Kidney (tissue), 14 donors: Measurements from ENCODE around the gene MYT1. TPM values are rescaled to one million over a fixed set of nuclear protein-coding genes. Genes with fewer than 3 reads are reported as not detected.
"Not testable (repeated sequence)": the region's sequence is repeated elsewhere in the genome, so short reads cannot be mapped to it uniquely, and the experiment has no call there.

Experiments
- DNase-seq, 5 donors: peaks; one replicate each; pipeline ENCODE4 v3.0.0-alpha.2; 2013 to 2020
- FAIRE-seq: peaks from 2 replicates; lab custom pipeline; 2012; peaks lifted over from hg19 to GRCh38; lab: Jason Lieb, UNC
- H3K27ac ChIP-seq, 2 donors: one replicate each; pipeline ENCODE4 v1.7.0; 2013; ENCODE audit warnings: low read depth in 2 of 2, low read length in 2 of 2, inconsistent platforms in 1 of 2
- H3K27me3 ChIP-seq: one replicate; pipeline ENCODE4 v1.7.1; 2013; ENCODE audit warnings: low read length, inconsistent platforms; ENCODE audit not compliant: control insufficient read depth, insufficient read depth
- H3K36me3 ChIP-seq, 3 donors: one replicate each; pipeline versions ENCODE4 v1.7.0 to v1.7.1; 2013; ENCODE audit warnings: low read length in 3 of 3, control low read depth in 1 of 3, inconsistent platforms in 1 of 3; ENCODE audit not compliant: insufficient read depth in 3 of 3, control insufficient read depth in 2 of 3
- H3K4me1 ChIP-seq, 3 donors: one replicate each; pipeline versions ENCODE4 v1.7.0 to v1.7.1; 2013; ENCODE audit warnings: low read length in 3 of 3, inconsistent platforms in 1 of 3, low read depth in 1 of 3; ENCODE audit not compliant: control insufficient read depth in 2 of 3, insufficient read depth in 2 of 3
- H3K4me3 ChIP-seq, 3 donors: one replicate each; pipeline versions ENCODE4 v1.7.0 to v1.8.1; 2013; ENCODE audit warnings: low read length in 3 of 3, control low read depth in 1 of 3, inconsistent platforms in 1 of 3
- H3K9ac ChIP-seq, 3 donors: one replicate each; pipeline versions ENCODE4 v1.7.0 to v1.7.1; 2013; ENCODE audit warnings: low read length in 3 of 3, control low read depth in 1 of 3, inconsistent platforms in 1 of 3
- H3K9me3 ChIP-seq, 3 donors: one replicate each; pipeline versions ENCODE4 v1.7.0 to v1.7.1; 2013; ENCODE audit warnings: low read length in 3 of 3, control low read depth in 1 of 3, inconsistent platforms in 1 of 3; ENCODE audit not compliant: control insufficient read depth in 2 of 3, insufficient read depth in 1 of 3
- intact Hi-C: fragments of 100-400 bp; cut with DNase I; formaldehyde crosslinking; loops from one replicate; pipeline ENCODE4 v1.11.1; 2022
- polyA plus RNA-seq: library from polyadenylated mRNA; stranded (reverse); fragments of 350-450 nt; fragmentation: Illumina TruSeq; extraction: RNeasy Lipid Tissue Mini Kit (QIAGEN cat#74804); gene quantifications from one replicate; pipeline ENCODE4 v1.2.3, GENCODE V29; 2014; ENCODE audit warnings: low read depth, low replicate concordance; ENCODE audit not compliant: insufficient read depth
- total RNA-seq: library from RNA; stranded (reverse); fragmentation: NEBNext Ultra II Directional; extraction: Animal tissue kit (Norgen Biotek cat#: 25700); gene quantifications from one replicate; pipeline ENCODE4 v1.2.1, GENCODE V29; 2021
- TF ChIP-seq, protein P1 (sequence below): IDR thresholded peaks from 3 replicates; pipeline ENCODE4 v1.5.1; 2012; ENCODE audit warnings: mild to moderate bottlenecking, moderate library complexity, borderline replicate concordance; ENCODE audit not compliant: insufficient read depth; ENCODE audit errors: extremely low read depth
- donor health status: control.
- donor health status: control.
- donor health status: control.
- donor health status: control.
- donor health status: control.
- donor health status: DM: yes; HTN: yes; CAD: no.
- donor health status: Normal renal cell carcinoma (clear cell type).

MYT1 gene
- total and polyA plus RNA-seq, 2 donors from 2014 or later: not detected

DNA sequence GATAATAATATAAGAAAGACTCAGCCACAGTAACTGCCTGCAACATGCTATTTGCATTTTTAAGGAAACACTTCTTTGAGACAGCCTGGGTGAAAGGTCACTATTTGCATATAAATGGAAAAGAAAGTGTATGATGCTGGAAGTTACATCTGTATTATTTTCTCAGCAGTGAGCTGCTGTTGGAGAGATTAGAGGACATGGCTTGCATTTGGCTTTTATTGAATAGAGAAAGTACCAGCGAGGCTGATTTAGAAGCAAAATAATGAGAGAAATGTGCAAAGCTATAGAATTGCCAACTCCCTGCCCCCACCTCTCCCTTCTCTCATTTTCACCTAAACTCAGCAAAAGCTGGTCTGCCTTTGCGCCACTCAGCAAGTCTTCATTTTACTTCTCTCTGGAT is 12.7 kb downstream of the MYT1 start:
- intact Hi-C loops: no loop called here
- Histone ChIP-seq H3K27me3 (no peaks in the 10 kb centered on the region), H3K9ac (no peak overlapping the region), H3K27ac (no peak overlapping the region), H3K4me1 (no peaks in the 10 kb centered on the region), H3K36me3 (no peaks in the 10 kb centered on the region), H3K9me3 (no peaks in the 10 kb centered on the region), H3K4me3 (no peak overlapping the region)
- FAIRE-seq: no peak
- DNase-seq: no peak
- TF ChIP-seq, protein P1, sequence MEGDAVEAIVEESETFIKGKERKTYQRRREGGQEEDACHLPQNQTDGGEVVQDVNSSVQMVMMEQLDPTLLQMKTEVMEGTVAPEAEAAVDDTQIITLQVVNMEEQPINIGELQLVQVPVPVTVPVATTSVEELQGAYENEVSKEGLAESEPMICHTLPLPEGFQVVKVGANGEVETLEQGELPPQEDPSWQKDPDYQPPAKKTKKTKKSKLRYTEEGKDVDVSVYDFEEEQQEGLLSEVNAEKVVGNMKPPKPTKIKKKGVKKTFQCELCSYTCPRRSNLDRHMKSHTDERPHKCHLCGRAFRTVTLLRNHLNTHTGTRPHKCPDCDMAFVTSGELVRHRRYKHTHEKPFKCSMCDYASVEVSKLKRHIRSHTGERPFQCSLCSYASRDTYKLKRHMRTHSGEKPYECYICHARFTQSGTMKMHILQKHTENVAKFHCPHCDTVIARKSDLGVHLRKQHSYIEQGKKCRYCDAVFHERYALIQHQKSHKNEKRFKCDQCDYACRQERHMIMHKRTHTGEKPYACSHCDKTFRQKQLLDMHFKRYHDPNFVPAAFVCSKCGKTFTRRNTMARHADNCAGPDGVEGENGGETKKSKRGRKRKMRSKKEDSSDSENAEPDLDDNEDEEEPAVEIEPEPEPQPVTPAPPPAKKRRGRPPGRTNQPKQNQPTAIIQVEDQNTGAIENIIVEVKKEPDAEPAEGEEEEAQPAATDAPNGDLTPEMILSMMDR: no peak

- peak in 1 of 5 donors; percentile 33 for DNase-seq
- TF ChIP-seq, protein P1: no peak
- H3K4me1 ChIP-seq: no peaks in the 10 kb centered on the region
- no peak overlapping the region for H3K9ac ChIP-seq
- H3K27ac ChIP-seq: no peak overlapping the region
- no peaks in the 10 kb centered on the region for H3K27me3 ChIP-seq
- no peak overlapping the region for H3K4me3 ChIP-seq
- H3K36me3 ChIP-seq: no peaks in the 10 kb centered on the region
- H3K9me3 ChIP-seq: no peaks in the 10 kb centered on the region
- no peak for FAIRE-seq
- intact Hi-C loops: no loop called here
These were observed 13.1 kb downstream of the MYT1 start for GRCh38 chr20:64177384-64177783.

GRCh38 chr20:64177787-64178186 is 13.5 kb downstream of the MYT1 start:
- intact Hi-C loops: no loop called here
- FAIRE-seq (no peak), DNase-seq (peak in 1 of 5 donors; percentile 25)
- H3K9me3 ChIP-seq: no peaks in the 10 kb centered on the region
- H3K4me3 ChIP-seq: no peak overlapping the region
- no peak overlapping the region for H3K27ac ChIP-seq
- H3K4me1 ChIP-seq: no peaks in the 10 kb centered on the region
- H3K27me3 ChIP-seq: no peaks in the 10 kb centered on the region
- no peak overlapping the region for H3K9ac ChIP-seq
- no peaks in the 10 kb centered on the region for H3K36me3 ChIP-seq
- TF ChIP-seq, protein P1: no peak

DNA sequence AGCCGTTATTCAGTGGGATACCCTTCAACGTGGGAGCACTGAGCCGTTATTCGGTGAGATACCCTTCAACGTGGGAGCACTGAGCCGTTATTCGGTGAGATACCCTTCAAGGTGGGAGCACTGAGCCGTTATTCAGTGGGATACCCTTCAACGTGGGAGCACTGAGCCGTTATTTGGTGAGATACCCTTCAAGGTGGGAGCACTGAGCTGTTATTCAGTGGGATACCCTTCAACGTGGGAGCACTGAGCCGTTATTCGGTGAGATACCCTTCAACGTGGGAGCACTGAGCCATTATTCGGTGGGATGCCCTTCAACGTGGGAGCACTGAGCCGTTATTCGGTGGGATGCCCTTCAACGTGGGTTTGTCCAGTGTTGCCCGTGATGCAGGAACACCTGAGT is 14.7 kb downstream of the MYT1 start:
- H3K9ac ChIP-seq, H3K4me3 ChIP-seq, FAIRE-seq, H3K27me3 ChIP-seq, H3K36me3 ChIP-seq, H3K27ac ChIP-seq, H3K4me1 ChIP-seq, intact Hi-C loops, H3K9me3 ChIP-seq, DNase-seq: not testable (repeated sequence)
